Renal pelvis (tissue), 4 donors: Measurements from ENCODE around the gene PTGIR. TPM values are rescaled to one million over a fixed set of nuclear protein-coding genes. Genes with fewer than 3 reads are reported as not detected.
A peak's percentile ranks its signal among the peaks of the same experiment; 100 is the strongest.

Experiments used
- DNase-seq: peaks from one replicate; pipeline ENCODE4 v3.0.0-alpha.2; 2013
- polyA plus RNA-seq, 3 donors: library from polyadenylated mRNA; unstranded; fragments of 120-200 nt; gene quantifications; one replicate each; pipeline ENCODE4 v1.2.1, GENCODE V29; 2013; ENCODE audit not compliant: insufficient read length in 3 of 3

Gene PTGIR
- polyA plus RNA-seq, 3 donors: 2.5 to 3.1 (median 2.6) TPM

DNA sequence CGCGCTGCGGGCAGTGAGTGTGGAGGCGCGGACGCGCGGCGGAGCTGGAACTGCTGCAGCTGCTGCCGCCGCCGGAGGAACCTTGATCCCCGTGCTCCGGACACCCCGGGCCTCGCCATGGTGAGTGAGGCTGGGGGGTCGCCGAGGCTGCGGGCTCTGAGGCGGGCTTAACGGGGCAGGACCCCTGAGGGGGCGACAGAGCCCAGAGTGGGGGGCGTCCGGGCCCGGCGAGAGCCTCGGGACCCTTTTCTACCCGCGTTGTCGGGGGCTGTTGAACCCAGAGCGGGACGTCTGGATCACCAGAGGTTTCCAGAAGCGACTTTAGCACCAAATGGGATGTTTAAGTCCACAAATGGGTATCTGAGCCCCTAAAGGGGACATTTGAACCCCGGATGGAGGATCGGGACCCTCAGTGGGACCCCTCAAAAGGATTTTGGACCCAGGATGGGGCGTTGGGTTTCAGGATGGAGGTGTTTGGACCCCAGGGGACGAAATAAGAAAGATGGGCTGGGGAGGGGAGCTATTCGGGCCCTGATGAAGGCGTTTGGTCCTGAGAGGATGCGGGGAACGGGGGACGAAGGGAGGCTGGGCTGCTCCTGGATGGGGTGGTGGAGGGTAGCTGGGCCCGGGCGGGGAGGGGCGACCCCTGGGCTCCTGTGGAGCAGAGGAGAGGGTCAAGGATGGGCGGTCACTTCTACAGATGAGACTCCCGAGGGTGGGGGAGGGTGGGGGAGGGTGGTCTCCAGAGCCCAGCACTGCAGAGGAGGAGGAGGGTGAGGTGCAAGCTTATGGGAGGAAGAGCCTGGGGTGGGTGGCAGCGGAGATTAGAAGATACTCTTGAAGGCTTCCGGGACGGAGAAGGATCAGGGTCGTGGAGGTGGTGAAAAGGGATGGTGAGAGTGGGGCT is 23.3 kb downstream of the PTGIR start, which contains the start of gene CALM3:
Gene CALM3, plus strand, starts transcription at position 13 of the 907 bp plus-strand sequence. Its CDS starts 105 bp downstream, at position 118.
- DNase-seq: no peak

DNA sequence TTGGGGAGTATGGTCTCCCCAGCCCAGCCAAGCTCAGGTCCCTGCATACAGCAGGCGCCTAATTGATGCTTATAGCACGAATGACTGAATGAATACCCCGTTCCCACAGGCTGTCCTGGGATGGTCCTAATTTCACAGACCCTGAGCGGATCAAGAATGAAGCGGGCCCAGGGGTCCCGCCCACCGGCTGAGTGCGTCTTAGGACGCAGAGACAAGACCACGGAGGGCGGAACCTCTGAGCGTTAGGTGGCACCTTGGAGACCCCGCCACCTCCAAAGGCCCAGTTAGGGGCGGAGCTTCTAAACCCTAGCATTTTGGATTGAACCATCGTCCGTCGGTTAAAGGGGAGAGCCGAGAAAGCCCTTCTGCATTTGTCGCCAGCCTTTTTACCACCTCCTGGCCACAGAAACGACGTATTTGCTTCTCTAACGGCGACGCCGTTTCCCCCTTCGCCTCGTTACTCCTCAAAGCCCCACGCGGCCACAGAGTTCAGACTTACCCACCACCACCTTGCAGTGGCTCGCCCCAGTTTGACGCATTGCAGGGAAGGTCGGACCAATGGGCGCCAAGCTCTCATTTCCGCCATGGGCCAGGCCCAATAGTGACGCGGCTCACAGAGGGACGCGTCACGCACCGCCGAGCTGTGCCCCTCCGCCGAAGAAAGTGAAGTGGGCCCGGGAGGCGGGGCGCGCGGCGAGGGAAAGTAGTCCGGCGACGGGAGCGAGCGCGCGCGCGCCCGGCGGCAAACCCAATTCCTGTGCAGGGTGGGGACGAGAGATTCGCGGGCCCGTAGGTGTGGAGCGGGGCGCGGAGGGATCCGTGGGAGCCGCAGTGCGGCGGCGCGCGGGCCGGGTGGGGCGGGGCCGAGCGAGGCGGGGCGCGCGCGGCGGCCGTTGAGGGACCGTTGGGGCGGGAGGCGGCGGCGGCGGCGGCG is 24.2 kb downstream of the PTGIR start:
- peak; percentile 98 for DNase-seq

DNA sequence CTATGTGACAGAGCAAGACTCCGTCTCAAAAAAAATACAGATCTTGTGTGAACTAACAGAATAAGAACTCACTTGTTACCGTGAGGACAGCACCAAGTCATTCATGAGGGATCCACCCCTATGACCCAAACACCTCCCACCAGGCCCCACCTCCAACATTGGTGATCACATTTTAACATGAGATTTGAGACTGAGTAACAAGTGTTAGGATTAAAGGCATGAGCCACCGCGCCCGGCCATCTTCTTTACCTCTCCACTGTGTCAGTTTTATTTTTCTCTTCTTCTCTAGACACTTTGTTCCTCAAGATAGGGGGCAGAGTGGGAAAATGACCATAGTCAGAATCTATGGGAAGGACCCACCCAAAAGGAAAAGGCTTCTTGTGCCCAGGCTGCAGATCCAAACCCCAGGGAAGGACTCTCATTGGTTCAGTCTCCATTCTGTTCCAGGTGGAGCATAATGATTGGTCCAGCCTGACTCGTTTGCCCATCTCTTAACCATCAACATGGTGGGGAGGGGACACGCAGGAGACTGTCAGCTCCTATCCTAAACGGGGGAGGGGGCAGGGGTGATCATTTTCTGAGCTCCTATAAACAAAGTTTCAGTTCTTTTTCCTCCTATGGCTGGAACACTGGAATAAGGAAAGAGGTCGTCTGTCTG is 25.0 kb downstream of the PTGIR start:
- no peak for DNase-seq

DNA sequence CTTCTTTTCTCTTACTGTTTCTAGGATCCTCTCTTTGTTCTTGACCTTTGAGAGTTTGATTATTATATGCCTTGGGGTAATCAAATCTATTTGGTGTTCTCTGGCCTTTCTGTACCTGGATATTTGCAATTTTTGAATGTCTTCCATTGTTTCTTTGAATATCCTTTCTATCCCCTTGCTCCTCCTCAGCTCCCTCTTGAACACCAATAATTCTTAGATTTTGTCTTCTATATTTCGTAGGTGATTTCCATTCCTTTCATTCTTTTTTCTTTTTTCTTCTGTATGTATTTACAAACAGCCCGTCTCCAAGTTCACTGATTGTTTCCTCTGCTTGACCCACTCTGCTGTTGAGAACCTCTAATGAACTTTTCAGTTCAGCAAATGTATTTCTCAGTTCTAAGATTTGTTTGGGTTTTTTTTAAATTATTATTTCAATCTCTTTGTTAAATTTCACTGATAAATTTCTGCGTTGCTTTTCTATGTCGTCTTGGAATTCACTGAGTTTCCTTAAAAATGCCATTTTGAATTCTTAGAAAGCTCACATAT is 26.4 kb downstream of the PTGIR start:
- no peak for DNase-seq

DNA sequence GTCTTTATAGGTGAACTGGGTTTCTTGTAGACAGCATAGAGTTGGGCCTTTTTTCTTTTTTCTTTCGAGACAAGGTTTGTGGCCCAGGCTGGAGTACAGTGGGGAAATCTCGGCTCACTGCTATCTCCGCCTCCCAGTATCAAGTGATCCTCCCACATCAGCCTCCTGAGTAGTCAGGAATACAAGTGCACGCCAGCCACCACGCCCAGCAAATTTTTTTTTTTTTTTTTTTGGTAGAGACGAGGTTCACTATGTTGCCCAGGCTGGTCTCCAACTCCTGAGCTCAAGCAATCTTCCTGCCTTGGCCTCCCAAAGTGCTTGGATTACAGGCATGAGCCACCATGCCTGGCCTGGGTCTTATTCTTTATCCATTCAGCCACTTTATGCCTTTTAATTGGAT is 28.9 kb downstream of the PTGIR start:
- no peak for DNase-seq

DNA sequence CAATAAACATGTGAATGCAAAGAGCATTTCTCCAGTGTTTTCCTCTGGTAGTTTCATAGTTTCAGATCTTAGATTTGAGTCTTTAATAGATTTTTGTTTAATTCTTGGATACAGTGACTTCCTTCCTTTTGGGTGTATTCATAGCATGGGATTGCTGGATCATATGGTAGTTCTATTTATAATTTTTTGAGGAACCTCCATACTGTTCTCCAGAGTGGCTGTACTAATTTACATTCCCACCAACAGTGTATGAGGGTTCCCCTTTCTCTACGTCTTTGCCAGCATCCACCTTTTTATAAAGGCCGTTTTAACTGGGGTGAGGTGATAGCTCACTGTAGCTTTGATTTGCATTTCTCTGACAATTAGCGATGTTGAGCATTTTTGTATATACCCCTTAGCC is 33.0 kb downstream of the PTGIR start:
- no peak for DNase-seq

DNA sequence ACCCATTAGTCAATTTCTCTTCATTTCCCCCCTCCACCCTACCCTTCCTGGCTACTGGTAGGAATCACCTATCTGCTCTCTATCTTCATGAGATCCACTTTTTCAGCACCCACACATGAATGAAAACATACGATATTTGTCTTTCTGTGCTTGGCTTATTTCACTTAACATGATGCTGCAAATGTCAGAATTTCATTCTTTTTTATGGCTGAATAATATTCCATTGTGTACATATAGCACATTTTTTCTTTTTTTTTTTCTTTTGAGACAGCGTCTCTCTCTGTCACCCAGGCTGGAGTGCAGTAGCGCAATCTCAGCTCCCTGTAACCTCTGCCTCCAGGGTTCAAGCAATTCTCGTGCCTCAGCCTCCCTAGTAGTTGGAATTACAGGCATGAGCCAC is 33.6 kb downstream of the PTGIR start:
- DNase-seq: no peak

DNA sequence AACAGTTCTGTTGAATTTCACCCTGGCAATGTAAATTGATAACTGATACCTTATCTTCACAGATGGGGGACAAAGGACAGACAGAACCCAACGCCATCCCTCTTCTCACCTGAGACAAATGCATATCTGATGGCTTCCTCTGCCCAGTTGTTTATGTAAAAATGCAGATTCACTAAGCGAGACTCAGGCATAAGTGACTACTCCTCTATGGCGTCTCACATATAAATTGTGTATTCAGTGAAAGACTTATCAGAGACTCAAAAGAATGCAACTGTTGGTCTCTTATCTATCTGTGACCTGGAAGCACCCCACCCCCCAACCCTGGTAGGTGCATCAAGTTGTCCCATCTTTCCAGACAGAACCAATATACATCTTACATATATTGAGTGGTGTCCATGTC is 37.0 kb downstream of the PTGIR start:
- DNase-seq: no peak

DNA sequence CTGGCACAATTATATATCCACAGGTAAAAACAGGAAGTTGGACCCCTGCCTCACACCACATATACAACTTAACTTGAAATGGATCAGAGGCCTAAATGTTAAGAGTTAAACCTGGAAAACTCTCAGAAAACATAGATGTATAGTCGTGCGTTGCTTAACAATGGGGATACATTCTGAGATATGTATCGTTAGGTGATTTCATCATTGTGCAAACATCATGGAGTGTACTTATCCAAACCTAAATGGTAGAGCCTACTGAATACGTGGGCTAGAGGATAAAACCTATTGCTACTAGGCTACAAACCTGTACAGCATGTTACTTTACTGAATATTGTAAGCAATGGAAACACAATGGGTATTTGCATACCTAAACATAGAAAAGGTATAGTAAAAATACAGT is 38.6 kb downstream of the PTGIR start:
- no peak for DNase-seq

DNA sequence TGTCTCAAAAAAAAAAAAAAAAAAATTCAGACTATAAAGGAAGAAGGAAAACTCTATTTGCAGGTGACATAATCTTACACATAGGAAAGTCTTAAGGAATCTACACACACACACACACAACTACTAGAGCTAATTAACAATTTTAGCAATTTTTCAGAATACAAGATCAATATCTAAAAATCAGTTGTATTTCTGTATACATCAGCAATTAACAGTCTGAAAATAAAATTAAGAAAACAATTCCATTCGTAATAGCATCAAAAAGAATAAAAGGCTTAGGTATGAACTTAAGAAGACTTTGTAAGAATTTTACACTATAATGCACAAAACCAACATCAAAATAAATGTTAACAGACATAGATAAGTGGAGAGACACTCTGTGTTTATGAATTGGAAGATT is 39.4 kb downstream of the PTGIR start:
- DNase-seq: no peak

DNA sequence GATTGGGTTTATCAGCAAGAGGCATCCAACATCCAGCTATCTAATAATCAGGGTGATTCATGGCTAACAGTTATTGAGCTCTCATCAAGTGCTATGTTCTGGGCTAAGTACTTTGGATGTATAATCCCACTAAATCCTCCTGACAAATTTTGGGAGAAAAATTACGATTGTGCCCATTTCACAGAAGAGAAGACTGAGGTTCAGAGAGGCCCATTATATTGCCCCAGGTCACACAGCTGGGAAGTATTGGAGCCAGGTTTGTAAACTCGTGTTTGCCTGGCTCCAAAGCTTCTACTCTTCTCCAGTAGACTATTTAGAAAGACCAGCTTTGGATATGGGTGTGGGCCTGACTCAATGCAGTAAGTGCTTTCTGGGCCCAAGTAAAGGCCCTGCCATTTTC is 44.6 kb downstream of the PTGIR start:
- no peak for DNase-seq

DNA sequence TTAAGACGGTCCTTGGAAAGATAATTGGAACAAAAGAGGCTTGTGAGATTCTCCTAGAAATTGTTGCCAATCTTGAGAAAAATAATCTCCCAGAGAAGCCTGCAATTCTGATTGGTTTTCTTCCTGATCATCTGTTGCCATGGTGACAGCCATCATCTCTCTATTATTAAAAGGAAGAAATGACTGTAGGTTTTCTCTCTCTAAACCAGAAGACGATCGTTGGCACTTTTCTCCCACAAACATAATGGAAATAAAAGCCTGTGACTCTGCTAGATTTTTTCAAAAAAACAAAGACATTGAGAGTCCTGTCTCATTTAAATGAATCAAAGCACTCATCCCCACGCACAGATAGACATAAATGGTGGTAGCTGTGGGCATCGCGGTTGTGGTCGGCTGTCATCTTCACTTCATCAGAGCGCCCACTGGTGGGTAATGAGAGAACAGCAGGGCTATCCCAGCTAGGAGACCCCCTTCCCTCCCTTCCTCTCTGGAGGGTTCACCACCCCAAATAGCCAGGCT is 45.5 kb downstream of the PTGIR start:
- no peak for DNase-seq

DNA sequence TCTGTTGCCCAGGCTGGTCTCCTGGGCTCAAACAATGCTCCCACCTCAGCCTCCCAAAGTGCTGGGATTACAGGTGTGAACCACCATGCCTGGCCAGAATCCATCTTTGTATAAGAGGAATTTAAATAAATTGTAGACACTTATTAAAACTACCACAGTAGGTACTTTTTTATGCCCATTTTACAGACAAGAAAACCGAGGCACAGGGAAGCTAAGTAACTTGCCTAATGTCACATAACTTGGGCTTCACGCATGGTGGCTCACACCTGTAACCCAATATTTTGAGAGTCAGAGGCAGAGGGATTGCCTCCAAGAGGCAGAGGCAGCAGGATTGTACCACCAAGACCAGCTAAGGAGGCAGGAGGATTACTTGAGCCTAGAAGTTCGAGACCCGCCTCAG is 46.4 kb downstream of the PTGIR start:
- DNase-seq: no peak

DNA sequence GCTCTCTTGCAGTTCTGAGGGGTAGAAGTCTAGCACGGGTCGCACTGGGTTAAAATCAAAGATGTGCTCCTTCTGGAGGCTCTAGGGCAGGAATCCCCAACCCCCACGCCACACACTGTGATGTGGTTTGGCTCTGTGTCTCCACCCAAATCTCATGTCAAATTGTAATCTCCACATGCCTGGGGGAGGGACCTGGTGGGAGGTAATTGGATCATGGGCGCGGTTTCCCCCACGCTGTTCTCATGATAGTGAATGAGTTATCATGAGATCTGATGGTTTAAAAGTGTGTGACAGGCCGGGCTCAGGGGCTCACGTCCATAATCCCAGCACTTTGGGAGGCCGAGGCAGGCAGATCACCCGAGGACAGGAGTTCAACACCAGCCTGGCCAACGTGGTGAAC is 50.4 kb downstream of the PTGIR start:
- no peak for DNase-seq

DNA sequence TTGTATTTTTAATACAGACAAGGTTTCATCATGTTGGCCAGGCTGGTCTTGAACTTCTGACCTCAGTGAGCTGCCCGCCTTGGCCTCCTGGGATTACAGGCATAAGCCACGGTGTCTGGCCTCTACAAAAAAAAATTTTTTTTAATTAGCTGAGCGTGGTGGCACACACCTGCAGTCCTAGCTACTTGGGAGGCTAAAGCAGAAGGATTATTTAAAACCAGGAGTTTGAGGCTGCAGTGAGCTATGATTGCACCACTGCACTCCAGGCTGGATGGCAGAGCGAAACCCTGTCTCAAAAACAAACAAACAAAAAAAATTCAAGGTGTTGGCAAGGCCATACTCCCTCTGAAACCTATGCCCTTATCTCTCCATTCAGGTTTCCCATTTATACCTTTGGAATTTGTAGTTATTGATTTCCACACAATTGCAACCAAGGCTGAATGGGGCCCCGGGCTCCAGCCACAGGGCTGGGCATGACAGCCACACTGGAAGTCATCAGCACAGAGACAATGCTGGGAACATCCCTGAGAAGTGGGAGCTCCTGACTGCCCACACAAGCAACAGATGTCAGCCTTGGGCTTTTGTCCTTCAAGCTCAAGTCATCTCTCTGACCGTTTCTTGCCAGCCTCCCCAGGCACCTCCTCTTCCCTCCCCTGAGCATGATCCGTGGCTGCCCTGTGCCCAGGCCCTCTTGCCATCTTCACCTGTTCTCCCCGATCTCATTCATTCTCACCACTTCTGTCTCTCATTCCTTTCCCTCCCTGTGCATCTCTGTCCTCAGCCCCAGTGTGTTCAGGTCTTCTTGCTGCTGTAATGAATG is 51.0 kb downstream of the PTGIR start:
- no peak for DNase-seq

DNA sequence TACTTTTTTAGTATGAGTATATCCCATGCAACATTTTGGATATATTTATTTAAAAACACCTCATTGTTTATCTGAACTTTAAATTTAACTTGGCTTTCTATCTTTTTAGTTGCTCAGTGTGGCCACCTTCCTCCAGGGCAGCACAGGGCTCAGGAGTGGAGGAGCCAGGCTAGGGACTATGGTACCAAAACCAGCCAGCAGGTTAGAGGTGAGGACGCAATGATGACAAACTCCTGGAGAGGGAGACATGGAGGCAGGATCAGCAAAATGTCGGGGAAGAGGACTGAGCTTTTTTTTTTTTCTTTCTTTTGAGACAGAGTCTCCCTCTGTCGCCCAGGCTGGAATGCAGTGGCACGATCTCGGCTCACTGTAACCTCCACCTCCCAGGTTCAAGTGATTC is 53.4 kb downstream of the PTGIR start:
- no peak for DNase-seq
